Activated naive CD8-positive, alpha-beta T cell treated with anti-CD3 and anti-CD28 coated beads, Interleukin-2, amount 10 ng/mL, durations not matched to agents 7 days and 5 days (primary cell): ENCODE results near the gene CDX2. TPM values are rescaled to one million over a fixed set of nuclear protein-coding genes. Genes with fewer than 3 reads are reported as not detected.
"Not testable (repeated sequence)": the region's sequence is repeated elsewhere in the genome, so short reads cannot be mapped to it uniquely, and the experiment has no call there.

Experiments used
- ATAC-seq: fragments of 150-1000 bp; cut with Tn5 transposase; one replicate; pipeline ENCODE4 v1.10.0; 2021; ENCODE audit warnings: low read depth, moderate library complexity
- POLR2A ChIA-PET: fragments of 350-600 bp; sonication (Branson Sonifier 250); formaldehyde crosslinking; loops from one replicate; lab custom pipeline; 2021; ENCODE audit warnings: antibody characterized with exemption; lab: Charles Lee
- DNase-seq: peaks from one replicate; pipeline ENCODE4 v3.0.0; 2021
- H3K27ac Mint-ChIP-seq: one replicate; pipeline ENCODE4 v1.8.0; 2022; ENCODE audit warnings: mild to moderate bottlenecking, mixed read lengths
- H3K27me3 Mint-ChIP-seq: one replicate; pipeline ENCODE4 v1.8.0; 2022; ENCODE audit warnings: mild to moderate bottlenecking, moderate library complexity, mixed read lengths
- H3K36me3 Mint-ChIP-seq: one replicate; pipeline ENCODE4 v1.8.0; 2021; ENCODE audit warnings: mild to moderate bottlenecking, mixed read lengths
- H3K4me1 Mint-ChIP-seq: one replicate; pipeline ENCODE4 v1.8.0; 2021; ENCODE audit warnings: mixed read lengths
- H3K4me3 Mint-ChIP-seq: one replicate; pipeline ENCODE4 v1.8.0; 2022; ENCODE audit warnings: mild to moderate bottlenecking, moderate library complexity, mixed read lengths
- H3K9me3 Mint-ChIP-seq: one replicate; pipeline ENCODE4 v1.8.0; 2021; ENCODE audit warnings: mixed read lengths
- total RNA-seq, 2 experiments: library from RNA; stranded (reverse); gene quantifications; one replicate each; pipeline ENCODE4 v1.2.3, GENCODE V29; 2021

CDX2 gene
- total RNA-seq, 2 experiments from 2014 or later, result not detected

GRCh38 chr13:27965740-27966640 lies 3.1 kb downstream of the CDX2 start:
- Mint-ChIP-seq H3K27me3 (peaks cover 90% of the 10 kb centered on the region), H3K9me3 (no peaks in the 10 kb centered on the region), H3K4me3 (no peak overlapping the region), H3K27ac (no peak overlapping the region), H3K36me3 (no peaks in the 10 kb centered on the region), H3K4me1 (peaks cover 6% of the 10 kb centered on the region)
- no peak for ATAC-seq
- no peak for DNase-seq
- POLR2A ChIA-PET, result no interaction called here

DNA sequence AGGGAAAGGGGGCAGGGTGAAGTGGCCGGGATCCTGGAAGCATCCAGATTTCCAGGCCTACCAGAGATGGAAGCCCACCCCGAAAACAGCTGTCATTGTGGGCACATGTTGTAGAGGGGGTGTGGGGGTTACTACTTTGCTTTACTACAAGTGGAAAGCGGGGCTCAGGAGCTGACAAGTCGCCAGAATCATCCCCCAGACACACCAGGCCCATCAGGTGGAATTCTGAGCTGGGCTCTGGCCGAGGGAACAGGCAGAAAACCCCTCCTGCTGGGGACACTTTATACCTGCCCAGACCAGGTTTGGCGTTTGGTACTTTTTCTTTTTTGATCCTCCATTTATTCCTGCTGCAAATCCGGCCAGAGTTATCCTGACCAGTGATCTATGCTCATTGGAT lies 3.8 kb downstream of the CDX2 start:
- H3K36me3 Mint-ChIP-seq, result no peaks in the 10 kb centered on the region
- no peak overlapping the region for H3K27ac Mint-ChIP-seq
- POLR2A ChIA-PET, result no interaction called here
- ATAC-seq (no peak), DNase-seq (no peak)
- no peaks in the 10 kb centered on the region for H3K9me3 Mint-ChIP-seq
- H3K4me1 Mint-ChIP-seq, result peaks cover 5% of the 10 kb centered on the region
- peaks cover 88% of the 10 kb centered on the region for H3K27me3 Mint-ChIP-seq
- no peak overlapping the region for H3K4me3 Mint-ChIP-seq

- H3K4me1 Mint-ChIP-seq, result peaks cover 9% of the 10 kb centered on the region
- POLR2A ChIA-PET, result no interaction called here
- ATAC-seq (no peak), DNase-seq (no peak)
- H3K27me3 Mint-ChIP-seq, result peaks cover 88% of the 10 kb centered on the region
- H3K9me3 Mint-ChIP-seq, result no peaks in the 10 kb centered on the region
- H3K4me3 Mint-ChIP-seq, result no peak overlapping the region
- no peak overlapping the region for H3K27ac Mint-ChIP-seq
- no peaks in the 10 kb centered on the region for H3K36me3 Mint-ChIP-seq
Measured at GRCh38 chr13:27964741-27965323, 4.3 kb downstream of the CDX2 start.

DNA sequence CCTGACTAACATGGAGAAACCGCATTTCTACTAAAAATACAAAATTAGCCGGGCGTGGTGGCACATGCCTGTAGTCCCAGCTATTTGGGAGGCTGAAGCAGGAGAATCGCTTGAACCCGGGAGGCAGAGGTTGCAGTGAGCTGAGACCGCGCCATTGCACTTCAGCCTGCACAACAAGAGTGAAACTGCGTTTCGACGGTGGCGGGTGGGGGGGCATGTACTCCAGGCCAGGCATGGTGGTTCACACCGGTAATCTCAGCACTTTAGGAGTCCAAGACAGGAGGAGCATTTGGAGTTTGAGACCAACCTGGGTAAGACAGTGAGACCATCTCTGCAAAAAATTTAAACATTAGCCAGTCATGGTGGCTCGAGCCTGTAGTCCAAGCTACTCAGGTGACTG lies 4.9 kb downstream of the CDX2 start:
- ATAC-seq, H3K4me1 Mint-ChIP-seq, H3K27ac Mint-ChIP-seq, POLR2A ChIA-PET, H3K4me3 Mint-ChIP-seq, H3K9me3 Mint-ChIP-seq, H3K36me3 Mint-ChIP-seq, DNase-seq: not testable (repeated sequence)
- peaks cover 83% of the 10 kb centered on the region for H3K27me3 Mint-ChIP-seq

DNA sequence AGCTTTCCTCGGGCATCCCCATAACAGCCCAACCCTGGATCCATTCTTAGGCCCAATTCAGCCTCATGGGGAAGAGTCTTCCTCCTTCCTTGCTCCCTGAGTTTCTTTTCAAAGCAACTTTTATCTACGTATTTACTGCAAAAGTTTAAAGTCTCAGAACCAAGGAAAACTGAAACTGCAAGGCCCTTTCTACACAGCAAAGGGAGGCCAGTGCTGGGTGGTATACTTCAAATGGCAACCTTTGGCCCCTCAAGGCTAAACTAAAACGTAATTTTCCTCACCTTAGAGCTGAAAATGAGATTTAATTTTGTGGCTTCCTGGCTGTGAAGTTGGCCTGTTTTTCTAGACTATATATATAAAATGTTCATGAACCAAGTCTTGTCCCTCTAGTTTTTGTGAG lies 5.6 kb downstream of the CDX2 start:
- Mint-ChIP-seq H3K4me1 (peaks cover 9% of the 10 kb centered on the region), H3K9me3 (no peaks in the 10 kb centered on the region), H3K4me3 (no peak overlapping the region), H3K27ac (no peak overlapping the region), H3K27me3 (peaks cover 87% of the 10 kb centered on the region), H3K36me3 (no peaks in the 10 kb centered on the region)
- DNase-seq (no peak), ATAC-seq (no peak)
- POLR2A ChIA-PET, result no interaction called here

- no peak overlapping the region for H3K4me3 Mint-ChIP-seq
- peaks cover 9% of the 10 kb centered on the region for H3K4me1 Mint-ChIP-seq
- no peaks in the 10 kb centered on the region for H3K36me3 Mint-ChIP-seq
- peaks cover 89% of the 10 kb centered on the region for H3K27me3 Mint-ChIP-seq
- H3K27ac Mint-ChIP-seq, result no peak overlapping the region
- H3K9me3 Mint-ChIP-seq, result no peaks in the 10 kb centered on the region
- ATAC-seq (no peak), DNase-seq (no peak)
- POLR2A ChIA-PET, result no interaction called here
Measured at GRCh38 chr13:27962982-27963381, 6.1 kb downstream of the CDX2 start.

DNA sequence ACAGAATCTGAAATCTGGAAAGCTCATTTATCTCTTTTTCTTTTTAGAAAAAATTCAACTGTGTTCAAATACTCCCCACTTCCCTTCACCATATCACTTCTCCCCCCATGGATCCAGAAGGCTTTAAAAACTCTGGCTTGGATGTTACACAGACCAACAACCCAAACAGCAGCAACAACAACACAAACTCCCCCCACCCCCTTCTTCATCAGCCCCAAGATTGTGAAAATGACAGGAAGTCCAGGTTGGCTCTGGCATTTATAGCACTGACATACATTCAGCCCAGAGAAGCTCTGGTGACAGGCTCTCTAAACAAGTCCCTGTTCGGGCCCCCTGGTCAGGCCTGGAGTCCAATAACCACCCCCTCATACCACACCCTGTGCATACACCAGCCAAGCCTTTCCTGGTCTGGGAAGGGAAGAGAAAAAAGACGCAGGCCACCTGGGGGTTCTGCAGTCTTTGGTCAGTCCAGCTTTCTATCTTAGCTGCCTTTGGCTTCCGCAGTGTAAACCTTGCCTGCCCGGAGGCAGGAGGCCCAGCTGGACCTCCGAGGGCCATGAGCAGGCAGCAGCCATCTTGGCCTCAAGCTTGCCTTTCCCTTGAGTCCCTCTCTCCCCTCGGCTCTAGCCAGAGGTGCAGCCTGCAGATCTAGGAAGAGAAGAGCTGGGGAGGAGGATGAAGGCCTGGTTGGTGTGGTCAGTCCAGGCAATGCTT lies 6.8 kb downstream of the CDX2 start:
- Mint-ChIP-seq H3K27ac (no peak overlapping the region), H3K36me3 (no peaks in the 10 kb centered on the region), H3K4me3 (no peak overlapping the region), H3K27me3 (peaks cover 89% of the 10 kb centered on the region), H3K4me1 (peaks cover 6% of the 10 kb centered on the region), H3K9me3 (no peaks in the 10 kb centered on the region)
- no peak for ATAC-seq
- POLR2A ChIA-PET, result no interaction called here
- no peak for DNase-seq

DNA sequence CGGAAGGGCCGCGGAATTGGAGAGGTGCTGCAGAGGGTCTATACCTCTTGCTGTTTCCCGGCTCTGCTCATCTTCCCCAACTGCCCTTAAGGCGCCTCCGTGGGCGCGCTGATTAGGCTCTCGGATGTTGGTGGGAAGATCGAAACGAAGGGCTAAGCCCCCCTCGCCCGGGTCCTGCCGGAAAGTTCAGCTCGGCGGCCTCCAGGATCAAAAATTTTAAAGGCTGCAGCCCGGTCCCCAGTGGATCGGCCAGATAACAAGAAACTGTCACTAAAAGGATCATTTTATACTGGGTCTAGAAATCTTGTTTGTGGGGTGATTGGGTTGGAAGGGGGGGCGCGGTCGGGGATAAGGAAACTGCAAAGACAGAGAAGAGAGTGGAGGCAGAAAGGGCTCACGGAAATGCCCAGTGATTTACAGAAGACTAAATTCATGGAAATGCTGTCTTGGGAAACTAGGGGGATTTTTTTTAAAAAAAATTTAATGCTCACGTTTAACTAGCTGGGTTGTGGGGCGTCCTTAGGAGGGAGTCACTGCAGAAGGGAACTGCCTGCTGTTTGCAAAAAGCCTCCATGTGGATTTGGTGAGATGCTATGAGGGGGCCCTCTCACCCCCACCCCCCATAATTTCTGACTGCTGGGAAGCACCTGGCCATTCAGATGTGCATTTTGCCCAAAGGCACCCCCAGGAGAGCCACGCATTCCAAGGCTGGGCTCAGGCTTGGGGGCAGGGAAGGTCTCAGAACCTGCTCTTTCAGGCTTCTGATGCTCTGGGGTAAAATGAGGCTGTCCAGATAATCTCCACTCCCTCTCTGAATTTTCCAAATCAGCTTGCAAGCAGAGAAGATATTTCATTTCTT lies 7.7 kb downstream of the CDX2 start:
- DNase-seq, result no peak

GRCh38 chr13:27960362-27961226 lies 8.5 kb downstream of the CDX2 start:
- Mint-ChIP-seq H3K4me1 (peaks cover 6% of the 10 kb centered on the region), H3K27me3 (peaks cover 81% of the 10 kb centered on the region), H3K27ac (no peak overlapping the region), H3K36me3 (no peaks in the 10 kb centered on the region), H3K9me3 (no peaks in the 10 kb centered on the region), H3K4me3 (peak overlapping the region; percentile 74)
- ATAC-seq, result peak; percentile 48
- DNase-seq, result peak; percentile 73
- POLR2A ChIA-PET, result no interaction called here

More for the DNA sequence above, 7.7 kb downstream of the CDX2 start:
- Mint-ChIP-seq H3K4me3 (no peak overlapping the region), H3K27me3 (peaks cover 82% of the 10 kb centered on the region), H3K9me3 (no peaks in the 10 kb centered on the region), H3K36me3 (no peaks in the 10 kb centered on the region), H3K4me1 (peaks cover 6% of the 10 kb centered on the region), H3K27ac (no peak overlapping the region)
- POLR2A ChIA-PET, result no interaction called here
- ATAC-seq, result no peak

DNA sequence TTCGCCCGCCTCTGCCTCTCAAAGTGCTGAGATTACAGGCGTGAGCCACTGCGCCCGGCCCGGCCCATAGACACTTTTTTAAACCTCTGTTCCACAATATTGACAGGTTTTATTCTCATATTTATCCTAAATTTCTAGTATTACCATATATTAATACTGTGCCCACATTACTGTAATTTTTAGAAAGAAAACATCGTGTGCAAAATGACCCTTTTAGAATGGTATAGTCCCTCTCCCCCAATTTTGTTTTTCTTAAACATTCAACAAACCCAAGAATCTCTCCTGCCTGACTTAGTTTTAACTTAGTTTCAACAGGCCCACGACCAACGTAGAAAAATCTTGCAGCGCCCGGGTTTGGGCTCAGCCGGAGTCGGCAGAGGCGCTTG lies 9.1 kb downstream of the CDX2 start:
- Mint-ChIP-seq H3K36me3 (no peaks in the 10 kb centered on the region), H3K9me3 (no peaks in the 10 kb centered on the region), H3K4me1 (peaks cover 6% of the 10 kb centered on the region), H3K27me3 (peaks cover 81% of the 10 kb centered on the region), H3K27ac (no peak overlapping the region), H3K4me3 (peak overlapping the region; percentile 74)
- DNase-seq (no peak), ATAC-seq (no peak)
- POLR2A ChIA-PET, result no interaction called here

DNA sequence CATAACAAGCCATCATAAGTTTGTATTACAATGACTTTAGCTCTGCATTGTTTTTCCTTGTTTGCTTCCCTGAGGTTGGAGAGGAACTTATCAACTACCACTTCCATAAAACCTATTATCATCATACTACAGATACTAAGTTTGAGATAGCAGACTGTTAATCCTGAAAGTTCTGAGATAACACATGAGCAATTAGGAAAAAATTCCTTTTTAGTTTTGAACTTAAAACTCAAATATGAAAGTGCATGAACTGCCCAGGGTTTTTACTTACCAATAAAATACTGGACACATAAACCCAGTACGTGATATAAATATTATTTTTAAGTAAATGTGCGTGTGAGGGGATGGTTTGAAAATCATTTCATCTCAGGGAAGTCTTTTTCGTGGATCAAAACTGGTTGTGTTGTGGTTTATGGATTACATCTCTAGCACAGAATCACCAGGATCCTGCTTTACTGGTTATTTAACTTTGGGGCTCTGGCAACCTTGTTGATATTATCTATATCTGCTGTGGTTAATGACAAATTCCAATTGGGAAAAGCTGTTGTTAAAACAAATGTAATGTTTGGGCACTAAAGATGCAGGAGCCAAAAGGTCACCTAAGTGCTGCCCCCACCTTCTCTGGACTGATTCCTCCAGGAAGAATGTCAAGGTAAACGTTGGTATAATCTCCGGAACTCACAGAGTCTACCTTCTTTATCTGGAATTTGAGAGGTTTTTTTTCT lies 12.4 kb downstream of the CDX2 start:
- no peak overlapping the region for H3K4me3 Mint-ChIP-seq
- POLR2A ChIA-PET, result no interaction called here
- no peak for ATAC-seq
- peaks cover 13% of the 10 kb centered on the region for H3K4me1 Mint-ChIP-seq
- H3K36me3 Mint-ChIP-seq, result no peaks in the 10 kb centered on the region
- peaks cover 66% of the 10 kb centered on the region for H3K27me3 Mint-ChIP-seq
- no peak for DNase-seq
- no peaks in the 10 kb centered on the region for H3K9me3 Mint-ChIP-seq
- no peak overlapping the region for H3K27ac Mint-ChIP-seq
